Esophagus muscularis mucosa (tissue), 4 donors: ENCODE data around the gene GRK5. TPM values are rescaled to one million over a fixed set of nuclear protein-coding genes. Genes with fewer than 3 reads are reported as not detected.

Source experiments
- DNase-seq: peaks from one replicate; pipeline ENCODE4 v3.0.0-alpha.2; 2017; ENCODE audit errors: extremely low spot score
- H3K27ac ChIP-seq, 4 donors: fragments of 200-600 bp; sonication (generic); replicated peaks in 1 of 4; 1 replicate in 3 of 4; 2 replicates in 1 of 4; pipeline ENCODE4 v1.5.1; 2016 to 2019; ENCODE audit warnings: mild to moderate bottlenecking in 1 of 4
- H3K27me3 ChIP-seq, 4 donors: fragments of 200-600 bp; sonication (generic); one replicate each; pipeline versions ENCODE4 v1.5.1 to v1.6.0; 2016 to 2019
- H3K36me3 ChIP-seq, 4 donors: fragments of 200-600 bp; sonication (generic); one replicate each; pipeline ENCODE4 v1.5.1; 2016 to 2019
- H3K4me1 ChIP-seq, 4 donors: fragments of 200-600 bp; sonication (generic); one replicate each; pipeline ENCODE4 v1.5.1; 2016 to 2019
- H3K4me3 ChIP-seq, 4 donors: fragments of 200-600 bp; sonication (generic); 1 replicate in 2 of 4; 2 replicates in 2 of 4; pipeline ENCODE4 v1.5.1; 2016 to 2019; ENCODE audit warnings: mild to moderate bottlenecking in 4 of 4, moderate library complexity in 1 of 4
- H3K9me3 ChIP-seq, 4 donors: fragments of 200-600 bp; sonication (generic); 1 replicate in 3 of 4; 2 replicates in 1 of 4; pipeline ENCODE4 v1.5.1; 2016 to 2019
- EP300 ChIP-seq: sonication (generic); formaldehyde crosslinking; IDR thresholded peaks from one replicate; pipeline ENCODE4 v1.6.1; 2017; ENCODE audit warnings: antibody characterized with exemption
- POLR2A ChIP-seq: fragments of 450-650 bp; IDR thresholded peaks from one replicate; pipeline ENCODE4 v1.6.1; 2017; ENCODE audit warnings: antibody characterized with exemption, moderate library complexity, mild to moderate bottlenecking, low read depth
- POLR2AphosphoS5 ChIP-seq, 2 donors: sonication (generic); formaldehyde crosslinking; IDR thresholded peaks; one replicate each; pipeline ENCODE4 v1.6.1; 2017; ENCODE audit warnings: antibody characterized with exemption in 2 of 2
- WGBS: methylation state at CpG from one replicate; pipeline ENCODE4 v1.1.5; 2018; 5-methylcytosine and 5-hydroxymethylcytosine counted together
- intact Hi-C: fragments of 100-400 bp; cut with DNase I; formaldehyde crosslinking; loops from one replicate; pipeline ENCODE4 v1.15.1; 2023
- total RNA-seq, 4 donors: library from RNA; depleted of rRNA; stranded (reverse); fragments of >200 nt; gene quantifications; one replicate each; pipeline versions ENCODE4 v1.1.0 to v1.2.1, GENCODE V29; 2016
- TF ChIP-seq, protein P1 (sequence below), 3 experiments: fragments of 200-600 bp in 2 of 3; fragments of 450-650 bp in 1 of 3; sonication (generic) in 2 of 3; IDR thresholded peaks; one replicate each; pipeline ENCODE4 v1.5.1; 2017 to 2019; ENCODE audit warnings: antibody characterized with exemption in 3 of 3, mild to moderate bottlenecking in 2 of 3, moderate library complexity in 1 of 3

GRK5 gene
- total RNA-seq, 4 donors from 2014 or later, result 39.6 to 64.4 (median 50.7) TPM

DNA sequence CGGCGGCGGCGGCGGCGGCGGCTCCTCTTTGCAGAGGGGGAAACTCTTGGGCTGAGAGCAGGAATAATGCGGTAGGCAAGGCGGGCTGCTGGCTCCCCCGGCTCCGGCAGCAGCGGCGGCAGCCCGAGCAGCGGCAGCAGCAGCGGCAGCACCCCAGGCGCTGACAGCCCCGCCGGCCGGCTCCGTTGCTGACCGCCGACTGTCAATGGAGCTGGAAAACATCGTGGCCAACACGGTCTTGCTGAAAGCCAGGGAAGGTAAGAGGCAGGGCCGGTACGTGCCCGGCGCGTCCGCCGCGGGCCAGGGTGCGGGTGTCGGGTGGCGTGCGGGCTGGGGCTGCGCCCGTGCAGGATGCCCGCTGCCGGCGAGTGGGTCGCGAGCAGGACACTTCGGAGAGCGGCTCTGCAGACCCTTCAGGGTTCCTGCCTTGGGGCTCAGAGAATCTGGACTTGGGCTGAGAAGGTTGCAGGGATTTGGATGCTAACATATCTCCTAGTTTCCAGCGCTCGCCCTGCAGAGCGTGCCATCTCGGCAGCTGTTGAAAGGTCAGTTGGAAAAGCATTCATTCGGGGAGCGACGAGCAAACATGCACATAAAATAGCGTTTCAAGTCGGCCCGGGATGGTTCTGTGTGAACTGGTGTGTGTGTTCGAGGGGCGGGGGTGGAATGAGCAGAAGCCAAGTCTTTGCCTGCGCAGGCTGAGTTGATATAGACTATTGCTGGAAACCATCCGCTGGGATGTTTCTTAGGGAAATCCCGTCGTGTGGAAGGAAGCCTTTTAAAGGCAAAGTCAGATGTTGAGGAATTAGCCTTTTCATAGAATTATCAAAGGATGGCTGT lies 562 bp downstream of the GRK5 start:
- TF ChIP-seq EP300 (no peak), POLR2AphosphoS5 (IDR thresholded peaks at IDR 0.05) (peak in 1 of 2 donors; percentile 18), POLR2A (no peak)
- TF ChIP-seq, protein P1, sequence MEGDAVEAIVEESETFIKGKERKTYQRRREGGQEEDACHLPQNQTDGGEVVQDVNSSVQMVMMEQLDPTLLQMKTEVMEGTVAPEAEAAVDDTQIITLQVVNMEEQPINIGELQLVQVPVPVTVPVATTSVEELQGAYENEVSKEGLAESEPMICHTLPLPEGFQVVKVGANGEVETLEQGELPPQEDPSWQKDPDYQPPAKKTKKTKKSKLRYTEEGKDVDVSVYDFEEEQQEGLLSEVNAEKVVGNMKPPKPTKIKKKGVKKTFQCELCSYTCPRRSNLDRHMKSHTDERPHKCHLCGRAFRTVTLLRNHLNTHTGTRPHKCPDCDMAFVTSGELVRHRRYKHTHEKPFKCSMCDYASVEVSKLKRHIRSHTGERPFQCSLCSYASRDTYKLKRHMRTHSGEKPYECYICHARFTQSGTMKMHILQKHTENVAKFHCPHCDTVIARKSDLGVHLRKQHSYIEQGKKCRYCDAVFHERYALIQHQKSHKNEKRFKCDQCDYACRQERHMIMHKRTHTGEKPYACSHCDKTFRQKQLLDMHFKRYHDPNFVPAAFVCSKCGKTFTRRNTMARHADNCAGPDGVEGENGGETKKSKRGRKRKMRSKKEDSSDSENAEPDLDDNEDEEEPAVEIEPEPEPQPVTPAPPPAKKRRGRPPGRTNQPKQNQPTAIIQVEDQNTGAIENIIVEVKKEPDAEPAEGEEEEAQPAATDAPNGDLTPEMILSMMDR (IDR thresholded peaks at IDR 0.05), result no peak
- WGBS, result under 1% methylated on average over 20 of the region's 62 CpGs
- intact Hi-C loops, result loop anchor here (2.0 to 10.0 kb wide), 4 partner anchors 44 to 467 kb away; no protein-coding TSS in a partner anchor
- peak overlapping the region; percentile 97 to 100 (median 98) for H3K27ac ChIP-seq
- peaks cover 38 to 58% (median 56%) of the 10 kb centered on the region in 4 donors for H3K4me1 ChIP-seq
- peaks cover 0 to 3% (median 0%) of the 10 kb centered on the region in 4 donors for H3K36me3 ChIP-seq
- H3K9me3 ChIP-seq, result no peaks in the 10 kb centered on the region
- H3K27me3 ChIP-seq, result no peaks in the 10 kb centered on the region
- DNase-seq, result no peak
- peak overlapping the region; percentile 74 to 95 (median 83) for H3K4me3 ChIP-seq

- Histone ChIP-seq H3K27me3 (no peaks in the 10 kb centered on the region), H3K4me1 (peaks cover 43 to 65% (median 62%) of the 10 kb centered on the region in 4 donors), H3K36me3 (peaks cover 0 to 4% (median 0%) of the 10 kb centered on the region in 4 donors), H3K9me3 (no peaks in the 10 kb centered on the region), H3K27ac (peak overlapping the region; percentile 97 to 100 (median 98)), H3K4me3 (peak overlapping the region; percentile 74 to 95 (median 83))
- TF ChIP-seq POLR2A (no peak), POLR2AphosphoS5 (IDR thresholded peaks at IDR 0.05) (no peak), EP300 (no peak)
- TF ChIP-seq, protein P1 (IDR thresholded peaks at IDR 0.05), result no peak
- 3% methylated on average over 3 of the region's 3 CpGs for WGBS
- no peak for DNase-seq
- intact Hi-C loops, result loop anchor here (5.0 to 10.0 kb wide), 3 partner anchors 44 to 466 kb away; no protein-coding TSS in a partner anchor
Observed at GRCh38 chr10:119208553-119208940, 1.2 kb downstream of the GRK5 start.

- H3K27ac ChIP-seq, result peak overlapping the region; percentile 97 to 100 (median 98)
- TF ChIP-seq, protein P1 (IDR thresholded peaks at IDR 0.05), result peak; percentile 75 to 81 (median 76)
- TF ChIP-seq EP300 (no peak), POLR2AphosphoS5 (IDR thresholded peaks at IDR 0.05) (peak; percentile 28 to 33), POLR2A (no peak)
- intact Hi-C loops, result loop anchor here (5.0 to 10.0 kb wide), 3 partner anchors 43 to 466 kb away; no protein-coding TSS in a partner anchor
- H3K36me3 ChIP-seq, result peaks cover 0 to 4% (median 0%) of the 10 kb centered on the region in 4 donors
- H3K27me3 ChIP-seq, result no peaks in the 10 kb centered on the region
- H3K4me1 ChIP-seq, result peaks cover 47 to 71% (median 68%) of the 10 kb centered on the region in 4 donors
- peak overlapping the region; percentile 74 to 95 (median 83) for H3K4me3 ChIP-seq
- DNase-seq, result no peak
- no peaks in the 10 kb centered on the region for H3K9me3 ChIP-seq
- 10% methylated on average over 14 of the region's 15 CpGs for WGBS
Observed at GRCh38 chr10:119209035-119209735, 1.8 kb downstream of the GRK5 start.

GRCh38 chr10:119209736-119210355 lies 2.5 kb downstream of the GRK5 start:
- Histone ChIP-seq H3K36me3 (peaks cover 0 to 4% (median 0%) of the 10 kb centered on the region in 4 donors), H3K4me3 (peak overlapping the region; percentile 74 to 95 (median 83)), H3K9me3 (no peaks in the 10 kb centered on the region), H3K4me1 (peaks cover 47 to 77% (median 74%) of the 10 kb centered on the region in 4 donors), H3K27me3 (no peaks in the 10 kb centered on the region), H3K27ac (peak overlapping the region; percentile 97 to 100 (median 98))
- TF ChIP-seq EP300, result no peak
- TF ChIP-seq, protein P1 (IDR thresholded peaks at IDR 0.05), result peak in 2 of 3 experiments; percentile 1 to 23
- TF ChIP-seq POLR2A, result no peak
- no peak for TF ChIP-seq POLR2AphosphoS5 (IDR thresholded peaks at IDR 0.05)
- DNase-seq, result no peak
- WGBS, result 30% methylated on average over 9 of the region's 9 CpGs
- intact Hi-C loops, result loop anchor here (5.0 to 10.0 kb wide), 3 partner anchors 42 to 465 kb away; no protein-coding TSS in a partner anchor
